HepG2 (cell line): ENCODE results near the gene EDEM3. TPM values are rescaled to one million over a fixed set of nuclear protein-coding genes. Genes with fewer than 3 reads are reported as not detected.

Experiments used
- CEBPG ChIP-seq: IDR thresholded peaks from 2 replicates; pipeline ENCODE4 v1.6.1; 2016
- NCOR1 ChIP-seq: fragments of 200-600 bp; sonication (generic); IDR thresholded peaks from 2 replicates; pipeline ENCODE4 v1.7.0; 2017; ENCODE audit warnings: antibody characterized with exemption, low read length, borderline replicate concordance
- NR2C2 ChIP-seq: sonication (generic); formaldehyde crosslinking; IDR thresholded peaks from 2 replicates; pipeline ENCODE4 v1.4.0; 2020; ENCODE audit warnings: missing genetic modification reagents, mild to moderate bottlenecking, moderate library complexity, borderline replicate concordance
- PATZ1 ChIP-seq: sonication (generic); formaldehyde crosslinking; IDR thresholded peaks from 2 replicates; pipeline ENCODE4 v1.4.0; 2020; ENCODE audit warnings: missing genetic modification reagents
- PCBP1 ChIP-seq: fragments of 200-400 bp; formaldehyde crosslinking; IDR thresholded peaks from 2 replicates; pipeline ENCODE4 v1.6.1; 2017; ENCODE audit warnings: mild to moderate bottlenecking, low read depth, low read length, borderline replicate concordance
- PCBP2 ChIP-seq: fragments of 200-400 bp; formaldehyde crosslinking; optimal IDR thresholded peaks from 2 replicates; pipeline ENCODE3; 2018; ENCODE audit warnings: low read length, low read depth; ENCODE audit not compliant: poor library complexity, severe bottlenecking
- PLSCR1 ChIP-seq: sonication (generic); formaldehyde crosslinking; IDR thresholded peaks from 2 replicates; pipeline ENCODE4 v1.5.0; 2020; ENCODE audit warnings: missing genetic modification reagents, mild to moderate bottlenecking, borderline replicate concordance
- PRDM10 ChIP-seq: sonication (generic); formaldehyde crosslinking; IDR thresholded peaks from 2 replicates; pipeline ENCODE4 v1.4.0; 2020; ENCODE audit warnings: low read depth, missing genetic modification reagents
- SNAPC2 ChIP-seq: sonication (generic); formaldehyde crosslinking; IDR thresholded peaks from 2 replicates; pipeline ENCODE4 v1.8.1; 2022; ENCODE audit warnings: mild to moderate bottlenecking, missing genetic modification reagents
- TARDBP ChIP-seq: sonication (generic); formaldehyde crosslinking; IDR thresholded peaks from 2 replicates; pipeline ENCODE4 v1.8.0; 2022; ENCODE audit warnings: mild to moderate bottlenecking, missing genetic modification reagents
- ZNF616 ChIP-seq: sonication (generic); formaldehyde crosslinking; IDR thresholded peaks from 2 replicates; pipeline ENCODE4 v1.5.0; 2020; ENCODE audit warnings: low read depth, mild to moderate bottlenecking, missing genetic modification reagents
- ZNF784 ChIP-seq: sonication (generic); formaldehyde crosslinking; IDR thresholded peaks from 2 replicates; pipeline ENCODE4 v1.5.1; 2020; ENCODE audit warnings: missing genetic modification reagents, mild to moderate bottlenecking, borderline replicate concordance
- ZSCAN31 ChIP-seq: sonication (generic); formaldehyde crosslinking; IDR thresholded peaks from 2 replicates; pipeline ENCODE4 v1.5.0; 2020; ENCODE audit warnings: low read depth, mild to moderate bottlenecking, missing genetic modification reagents
- ZZZ3 ChIP-seq: sonication (generic); formaldehyde crosslinking; IDR thresholded peaks from 2 replicates; pipeline ENCODE4 v1.4.0; 2020; ENCODE audit warnings: missing genetic modification reagents, mild to moderate bottlenecking, borderline replicate concordance
- polyA plus RNA-seq, 8 experiments: library from polyadenylated mRNA; depleted of rRNA in 3 of 8; stranded (reverse) in 7 of 8; unstranded in 1 of 8; fragments of >200 nt; fragmentation: Illumina TruSeq in 4 of 8; extraction: Trizol in 4 of 8; gene quantifications; 2 replicates each; pipeline versions ENCODE4 v1.2.1 to v1.2.3, GENCODE V29; 2011 to 2016; ENCODE audit warnings: low read depth in 4 of 8, missing spikeins in 1 of 8, mixed read lengths in 1 of 8; ENCODE audit not compliant: insufficient read depth in 1 of 8
- total RNA-seq, 5 experiments: library from RNA; depleted of rRNA; stranded (reverse); fragments of >200 nt; fragmentation: Illumina TruSeq; extraction: Trizol; gene quantifications; 2 replicates each; pipeline ENCODE4 v1.2.3, GENCODE V29; 2016; ENCODE audit warnings: low read depth in 1 of 5

EDEM3 gene
- total and polyA plus RNA-seq, 2 of the 13 experiments (the other 11 are each of a cell fraction or from before 2014, with no cell fraction given) = 13.1 to 18.2 TPM

- TF ChIP-seq PATZ1 (peak; percentile 45), PLSCR1 (CRISPR knock-in tag) (no peak), NCOR1 (peak; percentile 21; the same call in 1 of the 2 replicates), ZZZ3 (CRISPR knock-in tag) (no peak), ZSCAN31 (CRISPR knock-in tag) (no peak), NR2C2 (no peak), ZNF616 (no peak), PCBP1 (no peak), ZNF784 (no peak), CEBPG (CRISPR knock-in tag) (no peak), TARDBP (CRISPR knock-in tag) (no peak), SNAPC2 (no peak), PRDM10 (no peak), PCBP2 (no peak)
These were observed 37.9 kb upstream of the EDEM3 start (continued) for GRCh38 chr1:184792450-184792969.
